Adipose tissue (tissue), 3 donors: ENCODE measurements around the gene KLF11. TPM values are rescaled to one million over a fixed set of nuclear protein-coding genes. Genes with fewer than 3 reads are reported as not detected.
"Not testable (repeated sequence)": the region's sequence is repeated elsewhere in the genome, so short reads cannot be mapped to it uniquely, and the experiment has no call there.

Experiments
- H3K27ac ChIP-seq: one replicate; pipeline ENCODE4 v1.5.1; 2013; ENCODE audit warnings: low read depth, low read length
- WGBS, 3 donors: extraction: QIAGEN DNeasy Blood & Tissue Kit; methylation state at CpG; one replicate each; pipeline ENCODE4 v1.1.7; 2013; 5-methylcytosine and 5-hydroxymethylcytosine counted together
- polyA plus RNA-seq, 3 donors: library from polyadenylated mRNA; stranded (reverse); fragments of 200-250 nt; gene quantifications; one replicate each; pipeline ENCODE4 v1.2.3, GENCODE V29; 2013
- donor health status: healthy with polysubstance abuse.
- donor health status: Bipolar disorder and iron deficiency.
- donor health status: healthy.

The KLF11 gene
- polyA plus RNA-seq, 3 donors: 13.1 to 38.1 (median 15.0) TPM

DNA sequence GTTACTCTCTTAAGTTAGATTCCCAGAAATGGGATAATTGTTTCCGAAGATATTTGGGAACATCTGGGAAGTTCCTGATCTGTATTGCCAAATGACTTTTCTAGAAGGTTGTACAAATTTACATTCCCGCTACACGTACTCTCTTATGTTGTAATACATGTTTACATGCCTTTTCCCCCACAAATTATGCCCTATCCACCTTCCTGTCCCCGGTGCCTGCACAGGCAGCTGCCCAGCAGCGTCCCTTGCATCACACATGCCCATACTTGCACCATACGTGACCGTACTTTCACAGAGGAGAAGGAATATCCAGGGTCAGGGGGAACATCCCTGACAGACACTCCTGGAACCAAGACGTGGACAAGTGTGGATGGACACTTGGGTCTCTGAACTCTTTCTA is 24.2 kb upstream of the KLF11 start:
- WGBS, 3 donors: 51 to 67% (median 52%) methylated on average over 8 of the region's 8 CpGs
- no peak overlapping the region for H3K27ac ChIP-seq

DNA sequence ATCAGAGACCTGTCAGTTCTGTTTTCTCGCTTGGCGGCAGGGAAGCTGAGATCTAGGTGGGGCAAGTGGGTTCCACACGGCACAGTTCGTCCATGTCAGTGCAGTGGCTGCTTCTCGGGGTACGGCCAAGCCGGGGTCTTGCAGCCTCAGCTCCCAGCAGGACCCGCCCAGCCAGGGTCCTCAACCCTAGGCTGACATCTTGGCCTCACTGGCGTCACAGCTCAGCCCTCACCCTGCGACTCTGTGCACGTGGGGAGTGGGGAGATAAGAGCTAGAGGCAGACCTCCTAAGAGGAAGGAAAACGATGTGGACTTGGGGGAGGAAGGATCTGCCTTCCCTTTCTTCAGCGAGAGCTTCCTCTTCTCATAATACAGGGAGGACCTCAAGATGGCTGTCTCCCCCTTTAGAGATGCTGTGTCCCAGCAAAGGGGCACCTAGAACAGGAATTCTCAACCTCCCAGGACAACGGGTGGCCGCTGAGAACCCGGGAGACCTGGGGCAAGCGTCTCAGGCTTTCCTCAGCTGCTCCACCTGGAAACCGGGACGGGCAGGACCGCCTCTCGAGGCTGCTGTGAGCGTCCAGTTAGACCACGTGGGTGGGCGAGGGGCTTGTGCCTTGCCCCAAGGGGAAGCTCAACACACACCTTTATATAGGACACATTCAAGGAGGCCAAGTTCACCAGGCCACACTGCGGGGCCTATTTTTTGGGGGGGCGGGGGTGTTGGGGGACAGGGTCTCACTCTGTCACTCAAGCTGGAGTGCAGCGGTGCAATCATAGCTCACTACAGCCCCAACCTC is 23.5 kb upstream of the KLF11 start:
- WGBS, 3 donors: 81 to 87% (median 83%) methylated on average over 27 of the region's 27 CpGs

DNA sequence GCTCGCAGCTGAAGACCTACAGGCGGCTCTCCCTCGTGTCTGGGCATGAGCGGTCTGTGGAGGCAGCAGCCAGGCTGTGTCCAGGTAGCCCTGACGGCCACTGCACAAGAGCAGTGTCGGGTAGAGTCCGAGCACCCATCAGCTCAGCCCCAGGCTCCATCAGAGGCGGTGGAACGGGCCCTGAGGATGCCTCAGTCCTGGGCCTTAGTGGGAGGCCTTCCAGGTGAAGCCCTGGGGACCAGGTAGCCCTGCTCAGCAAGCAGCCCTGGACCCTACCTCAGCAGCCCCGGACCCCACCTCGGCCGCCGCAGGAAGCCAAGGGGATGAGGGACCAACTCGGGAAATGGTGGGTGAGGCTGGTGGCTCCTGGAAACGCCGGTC is 21.3 kb upstream of the KLF11 start:
- no peak overlapping the region for H3K27ac ChIP-seq
- WGBS, 3 donors: 89 to 95% (median 92%) methylated on average over 16 of the region's 16 CpGs

More for the DNA sequence above, 23.5 kb upstream of the KLF11 start:
- H3K27ac ChIP-seq: no peak overlapping the region

DNA sequence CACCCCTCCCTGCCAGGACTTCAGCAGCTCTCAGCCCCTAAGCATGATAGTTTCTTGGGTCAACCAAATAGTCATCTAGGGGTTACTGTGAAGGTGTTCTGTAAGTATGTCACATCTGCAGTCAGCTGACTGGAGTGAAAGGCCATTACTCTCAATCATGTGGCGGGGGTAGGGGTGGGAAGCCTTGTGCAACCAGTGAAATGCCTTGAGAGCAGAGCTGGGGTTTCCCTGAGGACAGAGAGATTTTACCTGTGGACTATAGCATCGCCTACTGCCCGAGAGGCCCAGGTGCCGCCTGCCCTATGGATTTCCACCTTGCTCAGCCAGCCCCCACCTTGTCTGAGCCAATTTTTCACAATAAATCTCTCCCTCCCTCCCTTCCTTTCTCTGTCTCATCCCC is 20.9 kb upstream of the KLF11 start:
- H3K27ac ChIP-seq: no peak overlapping the region
- WGBS, 3 donors: 87 to 88% (median 87%) methylated on average over 4 of the region's 4 CpGs

DNA sequence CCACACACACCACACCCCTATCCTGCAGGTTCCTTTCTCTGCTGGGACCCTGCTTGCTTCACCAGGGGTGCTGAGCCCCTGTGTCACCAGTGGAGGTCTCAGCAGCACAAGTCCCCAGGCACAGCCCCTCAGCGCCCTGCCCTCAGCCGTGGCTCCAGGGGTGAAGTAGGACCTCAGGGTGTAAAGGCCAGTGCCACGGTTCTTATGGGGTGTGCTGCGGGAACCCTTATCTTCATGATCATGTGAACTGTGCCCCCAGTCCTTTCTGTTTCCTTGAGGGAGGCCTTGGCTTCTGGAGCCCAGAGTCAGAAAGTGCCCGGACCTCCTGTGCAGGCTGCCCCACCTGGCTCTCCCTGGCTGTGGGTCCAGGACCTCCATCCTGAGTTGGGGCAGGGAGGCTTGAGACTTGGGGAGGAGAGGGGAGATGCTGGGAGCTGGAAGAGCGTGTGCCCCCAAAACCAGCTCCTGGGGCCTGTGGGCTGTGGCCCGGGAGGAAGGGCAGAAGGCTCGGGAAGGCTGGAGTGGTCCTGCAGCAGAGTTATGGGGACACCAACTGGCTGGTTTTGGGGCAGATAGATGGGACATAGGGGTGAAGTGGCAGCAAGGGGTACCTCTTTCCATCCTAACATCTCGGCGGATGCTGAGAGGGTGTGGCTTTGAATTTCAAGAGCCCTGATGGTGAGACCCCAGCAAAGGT is 20.2 kb upstream of the KLF11 start:
- WGBS, 3 donors: 82 to 92% (median 88%) methylated on average over 10 of the region's 10 CpGs
- no peak overlapping the region for H3K27ac ChIP-seq

DNA sequence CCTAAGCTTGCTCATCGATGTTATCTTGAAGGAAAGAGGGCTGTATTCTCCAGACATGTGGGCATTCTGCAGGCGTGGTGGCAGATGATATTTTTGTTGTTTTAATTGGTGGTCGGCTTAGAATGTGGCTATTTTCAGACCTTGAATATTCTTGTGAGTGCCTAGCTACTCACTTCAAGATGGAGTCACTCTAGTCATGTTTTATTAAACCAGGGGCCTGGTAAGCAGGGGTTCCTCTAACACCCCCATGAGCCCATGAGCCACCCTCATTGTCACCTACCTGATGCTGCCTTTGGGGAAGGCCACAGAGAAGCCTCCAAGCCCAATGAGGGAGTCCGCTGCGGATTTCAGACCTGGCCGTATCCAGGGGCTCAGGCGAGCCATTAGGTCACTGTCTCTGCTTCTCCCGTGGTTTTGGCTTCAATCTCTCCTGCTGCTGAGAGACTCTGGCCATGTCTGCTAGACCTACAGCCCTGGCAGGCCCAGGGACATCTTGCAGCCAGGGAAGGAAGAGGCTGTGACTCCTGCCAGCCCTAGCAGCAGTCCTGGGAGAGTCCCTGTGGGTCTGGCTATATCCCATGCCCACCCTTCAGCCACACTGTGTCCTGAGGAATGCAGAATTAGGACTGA is 16.3 kb upstream of the KLF11 start:
- 80 to 90% (median 87%) methylated on average over 8 of the region's 8 CpGs for WGBS, 3 donors
- H3K27ac ChIP-seq: no peak overlapping the region

DNA sequence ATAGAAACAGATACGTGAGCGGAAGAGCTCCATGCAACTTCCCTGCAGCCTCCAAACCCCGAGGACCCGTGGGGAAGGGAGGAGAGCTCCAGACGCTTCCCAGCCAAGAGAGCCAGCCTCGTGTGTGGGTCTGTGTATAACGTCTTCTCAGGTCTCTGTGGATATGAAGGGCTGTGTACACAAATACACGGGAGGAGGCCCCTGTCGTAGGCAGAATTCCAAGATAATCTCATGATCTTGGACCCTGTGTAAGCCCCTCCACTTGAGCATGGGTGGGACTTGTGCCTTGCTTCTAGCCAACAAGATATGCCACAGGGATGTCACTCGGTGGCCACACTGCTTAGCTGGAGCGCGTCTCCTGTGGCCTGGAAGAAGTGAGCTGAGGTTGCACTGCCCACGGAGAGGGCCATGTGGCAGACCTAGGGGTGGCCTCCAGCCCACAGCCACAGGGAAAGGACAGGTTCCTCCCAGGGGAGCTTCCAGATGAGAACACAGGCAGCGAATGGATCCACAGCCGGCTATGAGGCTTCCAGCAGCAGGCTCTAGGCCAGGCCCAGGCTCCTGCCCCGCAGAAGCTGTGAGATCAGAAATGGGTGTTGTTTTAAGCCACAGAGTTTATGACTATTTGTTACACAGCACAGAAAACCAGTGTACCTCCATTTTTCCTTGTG is 15.6 kb upstream of the KLF11 start:
- H3K27ac ChIP-seq: no peak overlapping the region
- 68 to 87% (median 78%) methylated on average over 15 to 16 of the region's 16 CpGs for WGBS, 3 donors

DNA sequence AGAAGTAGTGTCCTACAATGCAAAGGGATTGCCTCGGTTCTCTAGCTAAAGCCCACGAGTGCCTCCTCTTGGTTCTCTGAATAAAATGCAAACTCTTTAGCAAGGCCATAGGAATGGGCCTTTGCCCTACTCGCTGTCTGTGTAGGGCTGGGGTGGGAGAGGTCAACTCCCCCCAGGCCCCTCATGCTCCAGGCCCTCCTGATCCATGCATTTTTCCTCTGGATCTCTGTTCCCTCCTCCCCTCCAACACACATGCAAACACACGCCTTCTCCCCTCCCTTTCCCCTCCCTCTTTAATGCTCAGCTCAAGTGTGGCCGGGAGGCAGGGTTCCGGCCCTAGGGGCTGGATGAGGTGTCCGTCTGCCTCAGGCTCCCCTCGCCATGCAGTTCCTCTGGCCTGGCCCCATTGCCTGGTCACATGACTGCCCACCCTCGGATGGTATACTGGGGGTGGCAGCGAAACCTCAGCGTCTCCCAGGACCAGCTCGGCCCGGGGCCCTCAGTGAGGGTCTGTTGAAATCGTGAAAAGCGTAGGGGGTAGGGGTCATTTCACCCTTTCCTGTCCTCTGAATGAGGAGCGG is 14.9 kb upstream of the KLF11 start:
- H3K27ac ChIP-seq: no peak overlapping the region
- WGBS, 3 donors: 80 to 89% (median 82%) methylated on average over 16 of the region's 16 CpGs

DNA sequence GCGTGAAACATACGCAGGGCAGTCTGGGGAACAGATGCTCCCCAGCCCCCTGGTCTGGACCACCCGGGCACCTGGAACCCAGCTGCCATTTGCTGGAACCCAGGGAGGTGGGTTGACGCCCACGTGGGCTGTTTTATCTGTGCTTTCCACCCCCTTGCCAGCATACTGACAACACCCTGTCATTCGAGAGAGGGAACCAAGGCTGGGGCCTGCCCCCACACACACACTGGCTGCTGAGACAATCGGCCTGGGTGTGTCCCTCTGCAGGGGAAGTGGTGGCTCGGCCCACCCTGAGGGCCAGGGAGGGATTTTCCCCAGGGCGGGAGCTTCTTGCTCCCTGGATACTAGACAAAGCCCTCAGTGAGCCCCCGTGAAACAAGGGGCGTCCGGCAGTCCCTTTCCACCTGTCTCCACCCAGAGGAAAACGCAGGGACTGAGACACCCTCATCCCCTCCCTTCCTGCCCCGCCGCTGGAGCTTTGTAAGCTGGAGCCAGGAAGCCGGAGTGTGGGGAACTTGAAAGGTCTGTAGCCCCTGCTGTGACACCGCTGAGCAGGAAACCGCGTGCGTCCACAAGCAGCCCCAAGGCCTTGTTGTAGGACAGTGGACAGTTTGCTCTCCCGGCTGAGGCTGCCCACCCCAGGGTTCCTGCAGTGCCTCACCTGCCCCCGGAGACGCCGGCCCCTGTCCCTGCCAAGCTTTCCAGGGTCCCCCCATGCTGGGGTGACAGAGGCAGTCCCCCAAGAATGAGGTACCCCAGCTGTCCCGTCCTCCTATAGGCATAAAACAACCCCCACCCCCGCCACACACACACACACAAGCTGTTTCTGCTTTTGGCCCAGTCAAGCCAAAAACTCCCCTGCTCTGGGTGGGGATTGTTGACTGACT is 14.1 kb upstream of the KLF11 start:
- H3K27ac ChIP-seq: no peak overlapping the region
- WGBS, 3 donors: 34 to 67% (median 36%) methylated on average over 25 to 26 of the region's 26 CpGs

DNA sequence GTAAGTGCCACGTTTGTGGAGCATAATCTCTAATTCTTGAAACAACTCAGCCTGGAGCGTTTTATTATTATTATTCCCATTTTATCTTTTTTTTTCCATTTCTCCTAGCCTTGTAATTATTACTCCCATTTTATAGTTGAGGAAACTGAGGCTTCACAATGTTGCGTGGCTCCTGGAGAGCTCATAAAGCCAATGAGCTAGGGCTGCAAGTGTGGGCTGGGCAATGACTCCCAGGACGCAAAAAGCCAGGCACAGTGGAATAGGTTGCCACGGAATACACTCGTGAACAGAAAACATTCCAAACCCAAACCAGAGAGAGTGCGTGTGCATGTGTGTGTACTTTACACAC is 13.5 kb upstream of the KLF11 start:
- no peak overlapping the region for H3K27ac ChIP-seq
- WGBS, 3 donors: 74 to 78% (median 76%) methylated on average over 7 of the region's 7 CpGs

DNA sequence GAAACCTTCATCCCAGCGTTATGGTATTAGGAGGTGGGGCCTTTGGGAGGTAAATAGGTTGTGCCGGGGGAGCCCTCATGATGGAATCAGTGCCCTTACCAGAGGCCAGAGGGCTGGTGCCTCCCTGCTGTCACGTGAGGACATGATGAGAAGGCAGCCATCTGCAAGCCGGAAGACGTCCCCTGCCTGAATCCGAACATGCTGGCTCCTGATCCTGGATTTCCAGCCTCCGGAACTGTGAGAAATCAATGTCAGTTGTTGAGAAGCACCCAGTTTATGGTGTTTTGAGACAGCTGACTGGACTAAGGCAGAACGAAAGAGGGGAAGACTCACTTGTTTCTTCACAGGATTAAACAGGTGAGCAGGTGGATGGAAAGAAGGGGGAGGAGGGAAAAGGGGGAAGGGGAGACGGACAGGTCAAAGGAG is 13.0 kb upstream of the KLF11 start:
- WGBS, 3 donors: 45 to 74% (median 62%) methylated on average over 9 of the region's 9 CpGs
- H3K27ac ChIP-seq: no peak overlapping the region

DNA sequence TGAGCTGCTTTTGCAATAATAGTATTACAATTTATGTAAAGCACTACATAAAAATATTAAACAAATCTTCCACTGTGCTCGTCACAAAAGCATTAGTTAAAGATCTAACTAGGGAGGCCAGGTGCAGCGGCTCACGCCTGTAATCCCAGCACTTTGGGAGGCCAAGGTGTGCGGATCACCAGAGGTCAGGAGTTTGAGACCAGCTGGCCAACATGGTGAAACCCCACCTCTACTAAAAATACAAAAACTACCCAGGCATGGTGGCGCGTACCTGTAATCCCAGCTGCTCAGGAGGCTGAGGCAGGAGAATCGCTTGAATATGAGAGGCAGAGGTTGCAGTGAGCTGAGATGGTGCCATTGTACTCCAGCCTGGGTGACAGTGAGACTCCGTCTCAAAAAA is 12.6 kb upstream of the KLF11 start:
- WGBS, 3 donors: 80 to 97% (median 95%) methylated on average over 8 of the region's 8 CpGs
- not testable (repeated sequence) for H3K27ac ChIP-seq

DNA sequence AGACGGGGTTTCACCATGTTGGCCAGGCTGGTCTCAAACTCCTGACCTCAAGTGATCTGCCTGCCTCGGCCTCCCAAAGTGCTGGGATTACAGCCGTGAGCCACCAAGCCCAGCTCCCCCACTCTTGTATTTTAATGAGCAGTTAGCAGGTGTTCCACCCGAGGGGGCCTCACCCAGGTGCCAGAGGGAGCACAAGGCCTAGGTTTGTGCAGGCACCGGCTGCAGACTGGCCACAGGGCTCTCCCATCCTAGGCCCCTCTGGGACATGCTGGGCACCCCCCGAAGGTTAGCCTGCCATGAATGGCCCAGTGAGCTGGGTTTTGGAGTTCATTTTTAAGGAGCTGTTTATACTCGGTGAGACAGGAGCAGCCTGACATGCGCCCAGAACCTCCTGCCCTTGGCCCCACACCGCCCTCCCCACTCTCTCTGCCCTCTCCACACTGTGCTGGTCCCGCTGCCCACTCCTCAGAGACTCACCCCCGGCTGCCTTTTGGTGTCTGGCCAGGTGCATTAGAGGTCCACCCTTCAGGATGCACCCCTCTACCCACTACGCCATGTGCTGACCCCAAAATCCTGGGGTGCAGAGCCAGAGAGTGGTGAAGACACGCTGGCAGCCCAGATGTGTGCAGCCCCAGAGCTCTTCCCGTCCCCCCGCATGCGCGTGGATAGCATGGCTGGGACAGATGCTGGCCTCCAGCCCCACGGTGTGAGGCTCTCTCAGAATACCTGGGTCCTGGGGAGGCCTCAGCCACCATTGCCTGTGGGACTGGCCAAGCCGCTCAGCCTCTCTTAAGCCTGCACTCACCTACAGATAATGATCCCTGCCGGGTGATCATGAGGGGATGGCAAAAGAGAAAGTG is 11.2 kb upstream of the KLF11 start:
- H3K27ac ChIP-seq: no peak overlapping the region

DNA sequence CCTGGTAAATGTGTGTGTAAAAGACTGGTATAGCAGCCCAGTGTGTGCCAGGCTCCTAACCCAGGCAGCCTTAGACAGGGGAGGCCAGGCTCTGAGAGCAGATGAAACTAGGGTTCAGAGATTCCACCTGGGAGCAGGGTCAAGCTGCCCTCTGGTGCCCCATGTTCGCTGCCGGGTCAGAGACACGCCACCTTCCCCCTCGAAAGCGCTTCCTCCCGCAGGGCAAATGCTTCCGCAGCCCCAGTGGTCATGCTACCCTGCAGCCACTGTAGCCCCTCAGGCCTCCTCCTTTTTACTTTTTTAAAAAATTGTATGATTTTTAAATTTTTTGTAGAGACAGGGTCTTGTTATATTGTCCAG is 10.6 kb upstream of the KLF11 start:
- H3K27ac ChIP-seq: no peak overlapping the region
- WGBS, 3 donors: 97 to 98% (median 97%) methylated on average over 7 of the region's 7 CpGs

More for the DNA sequence above, 11.2 kb upstream of the KLF11 start:
- 91 to 93% (median 92%) methylated on average over 20 of the region's 20 CpGs for WGBS, 3 donors

DNA sequence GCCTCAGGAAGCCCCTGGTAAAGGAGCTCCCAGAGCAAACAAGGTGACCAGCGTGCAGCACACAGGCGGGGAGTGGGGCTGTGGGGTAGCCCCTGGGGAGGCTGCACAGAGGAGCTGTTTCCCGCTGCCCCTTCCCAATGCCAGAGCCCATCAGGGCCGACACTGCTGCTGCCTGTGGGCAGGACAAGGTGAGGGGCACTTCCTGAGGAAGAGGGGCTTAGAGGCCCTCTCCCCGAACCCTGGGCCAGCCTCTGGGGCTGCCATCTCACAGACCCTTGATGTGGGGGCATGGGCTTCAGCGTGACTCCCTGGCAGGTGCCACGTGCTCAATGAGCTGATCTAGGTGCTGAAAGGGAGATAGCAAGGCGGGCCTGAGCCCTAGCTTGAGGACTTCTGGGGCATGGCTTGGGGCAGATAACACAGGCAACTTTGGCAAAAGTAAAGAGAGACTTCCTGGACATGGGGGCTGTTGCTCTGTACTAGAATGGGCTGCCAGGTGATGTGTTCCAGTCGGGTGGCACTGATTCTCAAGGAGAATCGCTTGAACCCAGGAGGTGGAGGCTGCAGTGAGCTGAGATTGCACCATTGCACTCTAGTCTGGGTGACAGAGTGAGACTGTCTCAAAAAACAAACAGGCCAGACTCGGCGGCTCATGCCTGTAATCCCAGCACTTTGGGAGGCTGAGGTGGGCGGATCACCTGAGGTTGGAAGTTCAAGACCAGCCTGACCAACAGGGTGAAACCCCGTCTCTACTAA is 9.9 kb upstream of the KLF11 start:
- 83 to 93% (median 89%) methylated on average over 14 of the region's 14 CpGs for WGBS, 3 donors
- no peak overlapping the region for H3K27ac ChIP-seq

DNA sequence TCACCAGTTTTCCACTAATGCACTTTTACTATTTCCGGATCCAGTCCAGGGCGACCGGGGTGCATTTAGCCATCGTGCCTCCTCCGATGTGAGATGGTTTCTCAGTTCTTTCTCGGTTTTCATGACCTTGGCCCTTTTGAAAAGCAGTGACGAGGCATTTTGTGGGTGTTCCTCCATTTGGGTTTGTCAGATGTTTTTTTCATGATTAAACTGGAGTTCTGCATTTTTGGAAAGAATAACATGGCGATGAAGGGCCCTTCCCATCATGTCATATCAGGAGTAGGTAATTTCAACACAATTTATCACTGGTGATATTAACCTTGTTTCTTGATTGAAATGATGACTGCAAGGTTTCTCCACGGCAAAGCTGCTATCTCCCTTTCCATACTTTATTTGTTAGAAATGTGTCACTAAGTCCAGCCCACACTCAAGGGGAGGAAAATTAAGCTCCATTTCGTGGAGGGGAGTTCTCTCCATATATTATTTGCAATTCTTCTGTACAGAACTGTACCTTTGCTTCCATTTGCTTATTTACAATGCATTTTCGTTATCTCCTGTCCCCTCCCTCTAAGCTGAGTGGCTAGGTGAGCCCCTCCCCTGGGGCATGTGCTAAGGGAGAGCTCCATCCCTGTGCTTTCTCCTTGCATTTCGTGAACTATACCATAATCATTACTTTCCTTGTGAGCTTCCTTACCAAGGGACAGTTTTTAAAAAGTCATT is 8.9 kb upstream of the KLF11 start:
- WGBS, 3 donors: 79 to 82% (median 82%) methylated on average over 12 of the region's 12 CpGs
- H3K27ac ChIP-seq: no peak overlapping the region
